ENCODE measurements around the gene ATXN2.

Gene ATXN2

DNA sequence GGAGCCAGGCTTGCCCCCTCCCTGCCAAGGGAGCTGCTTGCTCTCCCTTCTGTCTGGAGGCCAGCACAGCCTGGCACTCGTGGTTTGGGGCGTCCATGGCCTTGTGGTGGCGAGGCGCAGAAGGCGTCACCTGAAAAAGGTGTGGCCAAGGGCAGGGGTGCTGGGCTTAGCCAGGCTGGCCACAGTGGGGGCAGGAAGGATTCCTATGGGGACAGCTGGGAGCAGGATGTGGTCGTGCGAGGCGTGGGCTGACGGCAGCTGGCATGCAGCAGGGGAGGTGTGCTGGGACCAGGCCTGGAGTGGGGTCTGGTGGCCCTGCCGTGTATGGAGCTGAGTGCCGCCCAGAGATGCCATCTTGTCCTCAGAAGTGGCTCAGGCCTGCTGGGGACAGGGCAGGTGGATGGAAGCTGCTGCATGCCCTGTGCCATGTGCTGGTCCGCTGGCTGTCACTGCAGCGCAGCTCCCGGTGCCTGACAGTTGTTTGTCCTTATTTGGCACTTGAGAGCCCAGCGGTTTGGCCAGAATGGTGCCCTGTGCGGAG is 163.4 kb downstream of the ATXN2 start:
- peak in 1 of 2 donors; percentile 62 for DNase-seq

DNA sequence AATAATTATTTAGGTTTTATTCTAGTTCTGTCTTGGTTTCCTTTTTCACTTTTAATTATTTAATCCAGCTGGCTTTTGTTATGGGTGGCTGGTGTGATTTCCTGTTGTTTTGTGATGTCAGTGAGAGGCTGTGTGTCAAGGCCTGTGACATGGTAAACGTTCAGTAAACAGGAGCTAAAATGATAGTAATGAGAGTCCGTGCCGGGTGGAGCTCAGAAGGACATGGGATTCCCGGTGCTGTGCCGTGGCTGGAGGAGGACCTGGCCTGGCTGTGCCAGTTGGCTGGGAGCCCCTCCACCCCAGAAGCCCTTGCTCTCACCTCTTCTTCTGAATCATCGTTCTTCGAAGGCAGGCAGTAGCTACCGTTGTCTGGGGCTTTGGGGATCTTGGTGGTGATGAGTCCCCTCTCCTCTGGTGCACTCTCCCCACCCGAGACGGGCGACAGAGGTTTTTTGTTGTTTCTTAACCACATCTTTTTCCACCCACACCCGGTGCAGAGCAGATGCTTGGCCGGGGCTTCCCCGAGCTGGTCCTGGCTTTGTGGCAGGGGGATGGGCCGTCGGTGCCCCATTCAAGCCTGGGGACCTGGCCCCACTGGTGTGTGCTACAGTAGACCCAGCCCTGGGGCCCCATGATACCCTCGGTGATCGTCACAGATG is 164.3 kb downstream of the ATXN2 start:
- DNase-seq, result peak; percentile 89 to 93

DNA sequence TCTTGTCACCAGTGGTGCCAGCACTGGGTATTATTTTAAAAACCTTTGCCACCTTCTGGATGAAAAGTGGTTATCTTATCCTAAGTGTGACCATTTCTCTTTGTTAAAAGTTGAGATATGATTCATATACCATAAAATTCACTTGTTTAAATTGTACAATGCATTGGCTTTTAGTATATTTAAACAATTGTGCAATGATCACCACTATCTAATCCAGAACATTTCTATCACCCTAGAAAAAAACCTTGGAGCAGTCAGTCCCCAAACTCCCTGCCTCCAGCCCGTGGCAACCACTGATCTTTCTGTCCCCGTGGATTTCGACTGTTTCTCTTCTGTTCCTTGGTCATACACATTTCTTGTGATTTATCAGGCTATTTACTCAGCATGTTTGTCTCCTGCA is 165.1 kb downstream of the ATXN2 start:
- no peak for DNase-seq

- no peak for DNase-seq
Observed at GRCh38 chr12:111431772-111432171, 167.3 kb downstream of the ATXN2 start.

DNA sequence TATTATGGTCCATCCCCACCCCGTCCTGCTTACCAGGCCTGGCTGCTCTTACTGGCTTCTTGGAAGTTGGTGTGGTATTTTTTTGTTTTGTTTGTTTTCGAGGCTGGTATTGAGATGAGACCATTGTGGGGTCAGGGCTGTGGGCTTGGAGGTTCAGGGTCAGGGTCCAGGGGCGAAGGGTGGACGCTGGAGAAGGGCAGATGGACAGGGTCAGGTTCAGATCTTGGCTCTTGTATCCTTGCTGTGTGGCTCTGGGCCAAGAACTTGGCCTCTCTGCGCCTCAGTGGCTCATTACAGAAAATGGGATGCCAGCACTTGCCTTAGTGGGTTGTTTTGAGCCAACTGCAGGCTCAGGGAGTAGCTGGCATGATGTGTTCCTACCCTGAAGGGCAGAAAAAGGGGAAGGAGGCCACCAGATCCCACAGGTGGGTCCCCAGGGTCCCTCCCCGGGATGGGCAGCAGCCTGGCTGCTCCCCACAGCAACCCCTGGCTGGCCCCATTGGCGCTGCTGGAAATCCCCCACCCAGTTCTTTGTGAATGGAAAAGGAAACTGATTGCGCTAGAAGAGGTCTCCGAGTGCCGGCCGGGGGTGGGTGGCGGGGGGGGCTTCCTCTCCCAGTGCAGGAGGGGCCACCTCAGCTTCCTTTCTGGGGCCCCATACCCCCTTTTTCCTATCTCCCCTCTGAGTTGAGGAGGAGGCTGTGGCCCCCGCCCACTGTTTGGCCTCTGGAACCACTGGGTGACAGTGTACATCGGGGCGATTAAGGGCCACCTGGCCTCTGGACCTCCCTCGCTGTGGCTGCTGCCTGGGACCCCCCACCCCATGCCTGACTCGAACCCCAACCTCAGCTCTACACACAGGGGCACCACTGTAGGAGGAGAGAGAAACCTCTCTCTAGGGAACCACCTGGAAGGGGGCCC is 168.4 kb downstream of the ATXN2 start:
- DNase-seq, result peak; percentile 84 to 90

- peak; percentile 85 to 92 for DNase-seq
Observed at GRCh38 chr12:111429828-111430432, 169.2 kb downstream of the ATXN2 start.

DNA sequence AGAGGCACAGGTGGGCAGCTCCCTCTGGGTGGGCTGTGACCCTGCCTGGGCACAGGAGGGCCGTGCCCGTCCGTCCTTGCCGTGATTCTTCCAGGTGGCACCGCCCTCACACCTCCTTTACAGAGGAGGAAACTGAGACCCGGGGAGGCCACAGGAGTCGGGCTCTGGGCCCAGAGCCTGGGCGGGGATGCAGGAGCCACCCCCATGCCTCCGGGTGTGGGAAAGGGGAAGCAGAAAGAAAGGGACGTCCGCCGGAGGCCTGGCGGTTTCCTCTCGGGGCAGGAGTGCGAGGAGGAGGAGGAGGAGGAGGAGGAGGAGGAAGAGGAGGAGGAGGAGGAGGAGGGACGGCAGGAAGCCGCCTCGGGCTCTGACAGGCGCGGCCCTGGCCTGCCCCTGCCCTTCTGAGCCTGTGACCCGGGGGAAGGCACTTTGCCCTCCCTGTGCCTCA is 170.4 kb downstream of the ATXN2 start:
- DNase-seq, result peak; percentile 59 to 62

DNA sequence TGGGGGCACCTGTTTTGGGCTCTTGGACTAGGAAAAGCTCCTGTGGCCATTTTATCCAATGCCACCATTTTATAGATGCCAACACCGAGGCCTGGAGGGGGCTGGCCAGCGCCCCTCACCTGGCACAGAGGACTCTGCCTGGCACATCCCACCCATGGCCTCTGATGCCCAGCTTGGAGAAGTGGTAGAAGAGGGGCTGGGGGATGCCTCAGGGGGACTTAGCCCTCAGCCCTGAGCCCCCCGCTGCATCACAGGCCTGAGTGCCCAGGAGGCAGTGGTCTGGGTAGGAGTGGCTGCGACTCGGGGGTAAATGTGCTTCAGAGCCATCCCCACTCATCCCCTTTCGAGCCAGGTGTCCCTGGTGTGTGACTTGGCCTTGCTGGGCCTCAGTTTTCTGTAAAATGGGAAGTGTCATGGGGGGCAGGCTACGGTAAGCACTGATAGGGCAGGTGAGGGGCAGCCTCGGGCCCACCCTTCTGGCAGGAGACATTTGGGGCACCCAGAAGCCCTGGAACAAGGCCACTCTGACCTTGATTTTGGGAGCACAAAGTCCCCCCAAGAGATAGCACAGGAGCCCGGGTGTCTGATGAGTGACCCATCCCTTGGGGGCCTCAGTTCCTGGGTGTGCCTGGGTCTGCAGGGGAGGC is 170.9 kb downstream of the ATXN2 start:
- no peak for DNase-seq

- no peak for DNase-seq
Observed at GRCh38 chr12:111427417-111428074, 171.6 kb downstream of the ATXN2 start.

DNA sequence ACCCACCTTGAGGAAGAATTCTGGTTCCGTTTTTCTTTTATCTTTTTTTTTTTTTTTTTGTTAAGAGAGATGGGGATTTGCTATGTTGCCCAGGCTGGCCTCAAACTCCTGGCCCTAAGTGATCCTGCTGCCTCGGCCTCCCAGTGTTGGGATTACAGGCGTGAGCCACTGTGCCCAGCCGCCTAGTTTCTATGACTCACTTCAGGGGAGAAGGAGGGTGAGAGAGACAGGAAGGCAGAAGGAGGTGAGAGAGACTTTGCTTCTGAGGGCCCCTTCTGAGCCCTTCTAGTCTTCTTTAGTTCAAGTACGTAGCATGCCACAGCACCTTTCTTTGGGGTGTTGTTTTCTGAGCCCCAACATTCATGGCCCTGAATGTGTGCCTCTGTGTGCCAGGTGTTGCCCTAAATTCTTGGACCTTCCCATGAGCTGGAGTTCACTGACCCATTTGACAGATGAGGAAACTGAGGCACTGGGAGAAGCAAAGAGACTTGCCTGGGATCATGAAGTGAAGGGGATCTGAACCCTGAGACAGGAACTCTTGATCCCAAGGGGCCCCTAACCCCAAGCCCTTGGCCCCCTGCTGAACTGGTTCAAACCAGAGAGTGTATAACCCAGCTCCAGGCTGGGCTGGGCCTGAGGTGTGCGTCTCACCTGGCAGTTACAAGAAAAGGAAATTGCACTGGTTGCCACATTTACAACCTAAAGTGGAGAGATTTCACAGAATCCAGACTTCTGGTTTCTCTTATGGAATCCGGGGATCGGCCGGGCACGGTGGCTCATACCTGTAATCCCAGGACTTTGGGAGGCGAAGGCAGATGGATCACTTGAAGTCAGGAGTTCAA is 172.6 kb downstream of the ATXN2 start:
- DNase-seq, result peak in 1 of 2 donors; percentile 59

GRCh38 chr12:111425655-111426054 is 173.5 kb downstream of the ATXN2 start:
- no peak for DNase-seq

- DNase-seq, result no peak
Observed at GRCh38 chr12:111424793-111425251, 174.3 kb downstream of the ATXN2 start.

DNA sequence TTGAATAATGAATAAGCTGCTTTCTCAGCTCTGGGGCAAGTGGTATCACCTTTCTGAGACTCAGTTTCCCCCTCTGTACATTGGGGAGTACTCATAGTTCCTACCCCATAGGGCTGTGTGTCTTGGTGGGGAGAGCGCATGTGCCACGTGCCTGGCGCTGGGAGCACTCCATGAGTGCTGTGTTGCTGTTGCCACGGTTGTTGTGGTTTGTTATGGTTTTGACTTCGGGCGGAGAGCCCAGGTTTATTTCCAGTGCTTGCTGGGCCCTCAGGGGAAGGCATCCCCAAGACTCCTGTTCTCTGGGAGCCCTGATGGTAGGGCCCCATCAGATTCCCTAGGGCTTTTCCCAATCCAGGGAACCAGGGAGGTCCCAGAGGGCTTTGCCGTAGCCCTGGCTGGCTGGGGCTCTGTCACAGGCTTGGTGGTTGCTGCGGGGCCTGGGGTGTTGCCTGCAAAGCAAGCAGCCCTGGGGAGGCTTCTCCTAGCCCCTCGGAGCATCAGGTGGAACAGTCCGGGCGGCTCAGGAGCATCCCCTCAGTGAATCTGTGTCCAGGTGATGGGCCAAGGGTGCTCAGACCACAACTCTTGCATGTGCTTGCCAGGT is 174.8 kb downstream of the ATXN2 start:
- no peak for DNase-seq

- no peak for DNase-seq
Observed at GRCh38 chr12:111420494-111420893, 178.6 kb downstream of the ATXN2 start.

GRCh38 chr12:111419784-111420183 is 179.3 kb downstream of the ATXN2 start:
- DNase-seq, result no peak

GRCh38 chr12:111418594-111418880 is 180.6 kb downstream of the ATXN2 start:
- DNase-seq, result no peak

DNA sequence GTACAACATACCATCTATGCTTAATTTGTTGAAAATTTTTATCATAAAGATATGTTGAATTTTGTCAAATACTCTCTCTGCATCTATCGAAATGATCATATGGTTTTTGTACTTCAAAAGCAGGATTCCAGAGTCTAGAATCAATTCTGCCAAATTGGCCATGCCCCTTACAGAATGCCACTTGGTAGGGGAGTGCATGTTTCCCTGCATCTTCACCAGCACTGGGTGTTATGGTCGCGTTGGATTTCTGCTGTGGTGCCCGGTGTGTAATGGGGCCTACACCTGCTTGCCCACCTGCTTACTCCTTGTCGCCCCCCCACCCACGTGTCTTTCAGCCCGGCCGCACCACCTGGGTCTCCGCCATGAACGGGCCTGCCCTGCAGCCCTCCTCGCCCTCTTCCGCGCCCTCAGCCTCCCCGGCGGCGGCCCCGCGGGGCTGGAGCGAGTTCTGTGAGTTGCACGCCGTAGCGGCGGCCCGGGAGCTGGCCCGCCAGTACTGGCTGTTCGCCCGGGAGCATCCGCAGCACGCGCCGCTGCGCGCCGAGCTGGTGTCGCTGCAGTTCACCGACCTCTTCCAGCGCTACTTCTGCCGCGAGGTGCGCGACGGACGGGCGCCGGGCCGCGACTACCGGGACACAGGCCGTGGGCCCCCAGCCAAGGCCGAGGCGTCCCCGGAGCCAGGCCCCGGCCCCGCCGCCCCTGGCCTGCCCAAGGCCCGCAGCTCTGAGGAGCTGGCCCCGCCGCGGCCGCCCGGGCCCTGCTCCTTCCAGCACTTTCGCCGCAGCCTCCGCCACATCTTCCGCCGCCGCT is 181.1 kb downstream of the ATXN2 start:
- no peak for DNase-seq

- DNase-seq, result no peak
Observed at GRCh38 chr12:111417290-111417689, 181.8 kb downstream of the ATXN2 start.

DNA sequence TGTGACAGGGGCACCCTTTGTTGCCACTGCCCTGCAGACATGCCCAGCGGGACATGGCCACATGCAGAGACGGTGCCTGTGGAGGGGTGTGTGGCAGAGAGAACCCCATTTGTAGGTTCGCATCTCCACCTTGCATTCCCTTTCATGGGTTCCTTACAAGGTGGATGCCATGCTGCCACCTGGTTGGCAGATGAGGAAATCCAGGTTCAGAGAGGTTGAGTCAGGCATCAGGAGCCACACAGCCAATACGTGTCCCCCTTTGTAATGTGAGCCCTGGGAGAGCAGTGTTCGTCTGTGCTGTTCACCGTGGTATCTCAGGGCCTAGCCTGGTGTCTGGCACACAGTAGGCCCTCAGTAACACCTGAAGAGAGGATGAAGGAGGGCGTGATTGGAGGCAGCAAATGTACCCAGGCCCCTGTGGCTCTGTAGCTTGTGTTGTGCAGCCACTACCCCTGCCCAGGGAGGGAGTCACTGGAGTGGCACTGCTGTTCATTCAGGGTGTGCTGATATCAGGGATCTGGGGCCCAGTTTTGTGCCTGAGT is 184.3 kb downstream of the ATXN2 start:
- no peak for DNase-seq

All from CD4-positive, alpha-beta T cell treated with Interferon alpha-2 for 1 hour (primary cell).